Fibroblast of villous mesenchyme (primary cell): ENCODE results near the gene DCC. TPM values are rescaled to one million over a fixed set of nuclear protein-coding genes. Genes with fewer than 3 reads are reported as not detected.

Experiments used
- DNase-seq: peaks from one replicate; pipeline ENCODE4 v3.0.0-alpha.2; 2010; ENCODE audit warnings: low read depth
- H3K4me3 ChIP-seq: 2 replicates; pipeline ENCODE4 v1.5.1; 2011; ENCODE audit warnings: low read depth, mild to moderate bottlenecking, low read length
- CTCF ChIP-seq: IDR thresholded peaks from 2 replicates; pipeline ENCODE4 v1.5.1; 2012; ENCODE audit warnings: low read depth, mild to moderate bottlenecking, low read length; ENCODE audit not compliant: insufficient read depth
- total RNA-seq: library from RNA; depleted of rRNA; stranded (reverse); fragments of >200 nt; gene quantifications from 2 replicates; pipeline ENCODE4 v1.2.3, GENCODE V29; 2012

Gene DCC
- total RNA-seq, 1 donor = not detected

DNA sequence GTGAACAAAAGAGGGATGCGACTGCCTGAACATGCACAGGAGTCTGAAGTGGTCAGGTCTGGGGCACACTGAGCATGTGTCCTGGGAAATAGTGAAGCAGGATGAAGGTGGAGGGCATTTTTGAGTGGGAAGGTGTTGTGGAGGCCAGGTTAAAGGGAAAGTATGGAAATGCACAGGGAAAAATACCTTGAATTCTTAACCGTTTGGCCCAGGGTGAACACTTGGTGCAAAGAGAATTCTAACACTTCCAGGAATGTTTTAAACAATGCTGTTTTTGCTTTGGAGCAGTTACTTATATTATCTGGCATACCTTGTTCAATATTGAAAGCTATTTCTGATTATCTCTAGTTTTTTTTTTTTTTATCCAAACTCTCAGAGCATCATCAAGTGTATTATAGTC, 623.5 kb downstream of the DCC start:
- no peak for DNase-seq
- TF ChIP-seq CTCF = no peak

GRCh38 chr18:52970686-52971085, 630.7 kb downstream of the DCC start:
- H3K4me3 ChIP-seq = no peak overlapping the region
- DNase-seq = no peak
- no peak for TF ChIP-seq CTCF

More for the DNA sequence above, 623.5 kb downstream of the DCC start:
- no peak overlapping the region for H3K4me3 ChIP-seq

GRCh38 chr18:52971097-52971496, 631.1 kb downstream of the DCC start:
- DNase-seq = no peak
- H3K4me3 ChIP-seq = no peak overlapping the region
- no peak for TF ChIP-seq CTCF

- no peak for DNase-seq
- TF ChIP-seq CTCF = no peak
Measured at GRCh38 chr18:52979892-52980291, 639.9 kb downstream of the DCC start.

GRCh38 chr18:52991246-52991645, 651.2 kb downstream of the DCC start:
- H3K4me3 ChIP-seq = no peak overlapping the region
- TF ChIP-seq CTCF = no peak
- no peak for DNase-seq

More at GRCh38 chr18:52979892-52980291, 639.9 kb downstream of the DCC start:
- no peak overlapping the region for H3K4me3 ChIP-seq

GRCh38 chr18:52992041-52992440, 652.0 kb downstream of the DCC start:
- no peak overlapping the region for H3K4me3 ChIP-seq
- no peak for DNase-seq
- TF ChIP-seq CTCF = no peak

- TF ChIP-seq CTCF = no peak
- H3K4me3 ChIP-seq = no peak overlapping the region
- no peak for DNase-seq
Measured at GRCh38 chr18:52995875-52996274, 655.9 kb downstream of the DCC start.
